Esophagus muscularis mucosa (tissue), 4 donors: ENCODE measurements around the gene HECA. TPM values are rescaled to one million over a fixed set of nuclear protein-coding genes. Genes with fewer than 3 reads are reported as not detected.

Experiments
- DNase-seq: peaks from one replicate; pipeline ENCODE4 v3.0.0-alpha.2; 2017; ENCODE audit errors: extremely low spot score
- H3K27ac ChIP-seq, 4 donors: fragments of 200-600 bp; sonication (generic); replicated peaks in 1 of 4; 1 replicate in 3 of 4; 2 replicates in 1 of 4; pipeline ENCODE4 v1.5.1; 2016 to 2019; ENCODE audit warnings: mild to moderate bottlenecking in 1 of 4
- H3K27me3 ChIP-seq, 4 donors: fragments of 200-600 bp; sonication (generic); one replicate each; pipeline versions ENCODE4 v1.5.1 to v1.6.0; 2016 to 2019
- H3K36me3 ChIP-seq, 4 donors: fragments of 200-600 bp; sonication (generic); one replicate each; pipeline ENCODE4 v1.5.1; 2016 to 2019
- H3K4me1 ChIP-seq, 4 donors: fragments of 200-600 bp; sonication (generic); one replicate each; pipeline ENCODE4 v1.5.1; 2016 to 2019
- H3K4me3 ChIP-seq, 4 donors: fragments of 200-600 bp; sonication (generic); 1 replicate in 2 of 4; 2 replicates in 2 of 4; pipeline ENCODE4 v1.5.1; 2016 to 2019; ENCODE audit warnings: mild to moderate bottlenecking in 4 of 4, moderate library complexity in 1 of 4
- H3K9me3 ChIP-seq, 4 donors: fragments of 200-600 bp; sonication (generic); 1 replicate in 3 of 4; 2 replicates in 1 of 4; pipeline ENCODE4 v1.5.1; 2016 to 2019
- EP300 ChIP-seq: sonication (generic); formaldehyde crosslinking; IDR thresholded peaks from one replicate; pipeline ENCODE4 v1.6.1; 2017; ENCODE audit warnings: antibody characterized with exemption
- POLR2A ChIP-seq: fragments of 450-650 bp; IDR thresholded peaks from one replicate; pipeline ENCODE4 v1.6.1; 2017; ENCODE audit warnings: antibody characterized with exemption, moderate library complexity, mild to moderate bottlenecking, low read depth
- POLR2AphosphoS5 ChIP-seq, 2 donors: sonication (generic); formaldehyde crosslinking; IDR thresholded peaks; one replicate each; pipeline ENCODE4 v1.6.1; 2017; ENCODE audit warnings: antibody characterized with exemption in 2 of 2
- WGBS: methylation state at CpG from one replicate; pipeline ENCODE4 v1.1.5; 2018; 5-methylcytosine and 5-hydroxymethylcytosine counted together
- intact Hi-C: fragments of 100-400 bp; cut with DNase I; formaldehyde crosslinking; loops from one replicate; pipeline ENCODE4 v1.15.1; 2023
- total RNA-seq, 4 donors: library from RNA; depleted of rRNA; stranded (reverse); fragments of >200 nt; gene quantifications; one replicate each; pipeline versions ENCODE4 v1.1.0 to v1.2.1, GENCODE V29; 2016
- TF ChIP-seq, protein P1 (sequence below), 3 experiments: fragments of 200-600 bp in 2 of 3; fragments of 450-650 bp in 1 of 3; sonication (generic) in 2 of 3; IDR thresholded peaks; one replicate each; pipeline ENCODE4 v1.5.1; 2017 to 2019; ENCODE audit warnings: antibody characterized with exemption in 3 of 3, mild to moderate bottlenecking in 2 of 3, moderate library complexity in 1 of 3

The HECA gene, protein sequence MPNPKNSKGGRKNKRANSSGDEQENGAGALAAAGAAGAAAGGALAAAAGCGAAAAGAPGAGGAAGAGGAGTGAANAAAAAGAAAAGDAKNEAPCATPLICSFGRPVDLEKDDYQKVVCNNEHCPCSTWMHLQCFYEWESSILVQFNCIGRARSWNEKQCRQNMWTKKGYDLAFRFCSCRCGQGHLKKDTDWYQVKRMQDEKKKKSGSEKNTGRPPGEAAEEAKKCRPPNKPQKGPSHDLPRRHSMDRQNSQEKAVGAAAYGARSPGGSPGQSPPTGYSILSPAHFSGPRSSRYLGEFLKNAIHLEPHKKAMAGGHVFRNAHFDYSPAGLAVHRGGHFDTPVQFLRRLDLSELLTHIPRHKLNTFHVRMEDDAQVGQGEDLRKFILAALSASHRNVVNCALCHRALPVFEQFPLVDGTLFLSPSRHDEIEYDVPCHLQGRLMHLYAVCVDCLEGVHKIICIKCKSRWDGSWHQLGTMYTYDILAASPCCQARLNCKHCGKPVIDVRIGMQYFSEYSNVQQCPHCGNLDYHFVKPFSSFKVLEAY
- total RNA-seq = 10 to 100 TPM; 43.2 to 68.4 (median 52.4) TPM

DNA sequence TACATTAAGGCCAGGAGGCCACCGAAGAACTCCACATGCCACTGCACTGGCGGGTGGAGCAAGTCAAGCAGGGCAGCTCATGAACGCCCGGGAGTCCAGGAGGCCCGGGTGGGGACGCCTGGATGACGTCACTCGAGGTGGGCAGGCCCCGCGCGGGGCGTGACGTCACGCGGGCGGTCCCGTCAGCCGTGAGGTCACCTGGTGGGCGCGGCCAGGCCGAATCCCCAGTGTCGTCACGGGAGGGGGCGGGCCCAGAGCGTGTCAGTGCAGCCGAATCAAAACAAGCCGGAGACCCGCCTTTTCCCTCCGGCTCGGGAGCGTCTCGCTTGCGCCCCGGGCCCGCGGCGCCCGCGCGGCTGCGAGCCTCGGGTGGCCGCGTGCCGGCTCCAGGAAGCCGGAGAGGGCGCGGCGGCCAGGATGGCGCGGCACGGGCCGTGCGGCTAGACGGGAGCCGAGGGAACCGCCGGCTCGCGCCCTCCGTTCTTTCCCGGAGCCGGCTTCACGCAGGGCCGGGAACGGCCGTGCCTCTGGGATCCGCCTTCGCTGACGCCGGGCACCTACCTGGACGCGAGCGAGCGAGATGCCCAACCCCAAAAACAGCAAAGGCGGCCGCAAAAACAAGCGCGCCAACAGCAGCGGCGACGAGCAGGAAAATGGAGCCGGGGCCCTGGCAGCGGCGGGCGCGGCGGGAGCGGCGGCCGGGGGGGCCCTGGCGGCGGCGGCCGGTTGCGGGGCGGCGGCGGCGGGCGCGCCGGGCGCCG, at the start of gene HECA:
Gene HECA, plus strand, starts transcription at position 264 of the 761 bp plus-strand sequence. Its CDS starts 317 bp downstream, at position 581.
- peak; percentile 31 for TF ChIP-seq POLR2A
- no peak for TF ChIP-seq EP300
- TF ChIP-seq POLR2AphosphoS5 (IDR thresholded peaks at IDR 0.05) = peak; percentile 91 to 95
- TF ChIP-seq, protein P1, sequence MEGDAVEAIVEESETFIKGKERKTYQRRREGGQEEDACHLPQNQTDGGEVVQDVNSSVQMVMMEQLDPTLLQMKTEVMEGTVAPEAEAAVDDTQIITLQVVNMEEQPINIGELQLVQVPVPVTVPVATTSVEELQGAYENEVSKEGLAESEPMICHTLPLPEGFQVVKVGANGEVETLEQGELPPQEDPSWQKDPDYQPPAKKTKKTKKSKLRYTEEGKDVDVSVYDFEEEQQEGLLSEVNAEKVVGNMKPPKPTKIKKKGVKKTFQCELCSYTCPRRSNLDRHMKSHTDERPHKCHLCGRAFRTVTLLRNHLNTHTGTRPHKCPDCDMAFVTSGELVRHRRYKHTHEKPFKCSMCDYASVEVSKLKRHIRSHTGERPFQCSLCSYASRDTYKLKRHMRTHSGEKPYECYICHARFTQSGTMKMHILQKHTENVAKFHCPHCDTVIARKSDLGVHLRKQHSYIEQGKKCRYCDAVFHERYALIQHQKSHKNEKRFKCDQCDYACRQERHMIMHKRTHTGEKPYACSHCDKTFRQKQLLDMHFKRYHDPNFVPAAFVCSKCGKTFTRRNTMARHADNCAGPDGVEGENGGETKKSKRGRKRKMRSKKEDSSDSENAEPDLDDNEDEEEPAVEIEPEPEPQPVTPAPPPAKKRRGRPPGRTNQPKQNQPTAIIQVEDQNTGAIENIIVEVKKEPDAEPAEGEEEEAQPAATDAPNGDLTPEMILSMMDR (IDR thresholded peaks at IDR 0.05) = no peak
- DNase-seq = peak; percentile 99
- H3K9me3 ChIP-seq = no peaks in the 10 kb centered on the region
- intact Hi-C loops = loop anchor here (5.0 to 10.0 kb wide), 2 partner anchors 103 to 230 kb away; no protein-coding TSS in a partner anchor
- H3K4me3 ChIP-seq = peak within 1 kb of the TSS; percentile 93 to 97 (median 94)
- H3K4me1 ChIP-seq = peaks cover 23 to 56% (median 45%) of the 10 kb centered on the region in 4 donors
- H3K36me3 ChIP-seq = no peaks in the 10 kb centered on the region
- 3% methylated on average over 32 of the region's 105 CpGs for WGBS
- H3K27ac ChIP-seq = peak within 1 kb of the TSS; percentile 97 to 98 (median 98)
- no peaks in the 10 kb centered on the region for H3K27me3 ChIP-seq

DNA sequence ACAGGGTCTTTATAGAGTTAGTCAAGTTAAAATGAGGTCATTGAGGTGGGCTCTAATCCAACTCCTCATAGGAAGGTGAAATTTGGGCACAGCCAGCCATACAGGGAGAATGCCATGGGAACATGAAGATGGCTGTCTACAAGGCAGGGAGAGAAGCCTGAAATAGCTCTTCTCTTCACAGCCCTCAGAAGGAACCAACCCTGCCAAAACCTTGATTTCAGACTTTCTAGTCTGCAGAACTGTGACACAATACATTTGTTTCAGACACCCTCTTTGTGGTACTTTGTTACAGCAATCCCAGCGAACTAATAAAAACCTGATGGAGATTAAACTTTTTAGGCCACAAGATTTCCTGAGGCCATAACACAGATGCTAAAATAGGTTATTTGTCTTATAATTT, 43.1 kb upstream of the HECA start:
- no peak overlapping the region for H3K27ac ChIP-seq
- no peaks in the 10 kb centered on the region for H3K4me1 ChIP-seq
- no peaks in the 10 kb centered on the region for H3K36me3 ChIP-seq
- DNase-seq = no peak
- 100% methylated on average over 1 of the region's 1 CpG for WGBS
- H3K27me3 ChIP-seq = no peaks in the 10 kb centered on the region
- TF ChIP-seq POLR2AphosphoS5 (IDR thresholded peaks at IDR 0.05) (no peak), POLR2A (no peak), EP300 (no peak)
- TF ChIP-seq, protein P1 (IDR thresholded peaks at IDR 0.05) = no peak
- no peak overlapping the region for H3K4me3 ChIP-seq
- intact Hi-C loops = no loop called here
- H3K9me3 ChIP-seq = no peaks in the 10 kb centered on the region

DNA sequence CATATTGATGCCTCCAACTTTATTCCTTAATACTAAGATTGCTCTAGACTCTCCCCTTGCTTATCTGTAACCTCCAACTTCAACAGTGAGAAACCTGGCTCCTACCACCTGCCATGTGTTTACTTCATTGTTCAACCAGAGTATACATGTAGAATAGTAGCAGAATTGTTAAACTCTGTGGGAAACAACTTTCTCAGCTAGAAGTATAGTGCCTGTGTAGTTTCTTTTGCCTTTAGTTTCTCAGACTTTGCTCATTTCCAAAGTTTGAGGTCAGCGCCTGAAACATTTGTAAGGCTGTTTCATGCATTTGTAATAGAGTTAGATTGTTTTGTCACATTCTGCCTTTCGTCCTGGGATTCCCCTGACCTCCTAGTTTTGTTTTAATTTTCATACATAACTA, 34.9 kb upstream of the HECA start:
- 81% methylated on average over 2 of the region's 2 CpGs for WGBS
- Histone ChIP-seq H3K4me3 (no peak overlapping the region), H3K36me3 (no peaks in the 10 kb centered on the region), H3K9me3 (no peaks in the 10 kb centered on the region), H3K4me1 (no peaks in the 10 kb centered on the region), H3K27ac (no peak overlapping the region), H3K27me3 (no peaks in the 10 kb centered on the region)
- no peak for DNase-seq
- intact Hi-C loops = no loop called here
- TF ChIP-seq POLR2A (no peak), POLR2AphosphoS5 (IDR thresholded peaks at IDR 0.05) (no peak), EP300 (no peak)
- TF ChIP-seq, protein P1 (IDR thresholded peaks at IDR 0.05) = no peak

DNA sequence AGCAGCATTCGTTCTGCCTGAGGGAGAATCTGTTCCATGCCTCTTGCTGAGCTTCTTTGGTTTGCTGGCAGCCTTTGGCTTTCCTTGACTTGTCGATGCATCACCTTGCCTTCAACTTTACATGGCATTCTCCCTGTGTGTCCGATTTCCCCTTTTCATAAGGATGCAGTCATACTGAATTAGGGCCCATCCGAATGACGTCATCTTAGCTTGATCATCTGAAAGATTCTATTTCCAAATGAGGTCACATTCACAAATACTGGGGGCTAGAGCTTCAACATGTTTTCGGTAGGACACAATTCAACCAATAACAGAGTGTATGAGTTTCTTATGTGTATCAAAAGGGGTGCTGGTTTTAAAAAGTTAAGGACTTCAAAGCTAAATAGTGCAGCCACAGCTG, 27.8 kb upstream of the HECA start:
- Histone ChIP-seq H3K27ac (no peak overlapping the region), H3K9me3 (no peaks in the 10 kb centered on the region), H3K4me1 (no peaks in the 10 kb centered on the region), H3K4me3 (no peak overlapping the region), H3K36me3 (no peaks in the 10 kb centered on the region), H3K27me3 (no peaks in the 10 kb centered on the region)
- DNase-seq = no peak
- WGBS = 88% methylated on average over 6 of the region's 6 CpGs
- TF ChIP-seq POLR2A (no peak), EP300 (no peak)
- TF ChIP-seq, protein P1 (IDR thresholded peaks at IDR 0.05) = no peak
- intact Hi-C loops = no loop called here
